Stimulated activated CD8-positive, alpha-beta memory T cell treated with anti-CD3 and anti-CD28 coated beads, Interleukin-7, amount 100 ng/mL, for 48 hours (primary cell): ENCODE measurements around the gene APOH.
A peak's percentile ranks its signal among the peaks of the same experiment; 100 is the strongest.

Experiments used
- DNase-seq, 2 donors: peaks; one replicate each; pipeline ENCODE4 v3.0.0-alpha.2; 2020; ENCODE audit warnings: low read depth in 1 of 2; ENCODE audit errors: extremely low read depth in 1 of 2

Gene APOH

DNA sequence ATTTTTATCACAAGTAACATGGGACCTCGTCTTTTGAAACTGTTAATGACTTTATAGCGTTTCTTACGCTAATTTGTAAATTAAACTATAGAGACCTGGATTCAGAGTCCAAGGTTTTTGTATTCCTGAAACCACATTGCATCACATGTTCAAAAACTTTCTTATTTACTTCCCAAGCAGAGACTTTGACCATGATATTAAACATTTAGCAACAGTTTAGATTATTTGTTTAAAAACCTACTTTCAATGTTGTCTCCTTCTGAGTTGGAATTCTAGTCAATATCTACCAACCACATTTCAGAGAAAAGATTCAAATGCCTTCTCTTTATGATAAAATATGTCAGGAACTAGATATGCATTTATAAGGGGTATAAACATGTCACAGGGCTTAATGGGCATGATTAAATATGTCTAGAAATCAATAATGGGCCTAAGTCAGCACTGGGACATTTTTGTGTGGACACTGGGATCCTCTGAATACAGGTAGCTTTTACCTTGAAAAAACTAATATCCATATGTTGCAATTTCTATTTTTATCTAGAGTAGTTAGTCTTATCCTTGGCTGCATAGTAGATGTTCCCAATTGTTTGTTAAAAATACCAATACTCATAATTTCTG, 6.3 kb upstream of the APOH start:
- DNase-seq: no peak

DNA sequence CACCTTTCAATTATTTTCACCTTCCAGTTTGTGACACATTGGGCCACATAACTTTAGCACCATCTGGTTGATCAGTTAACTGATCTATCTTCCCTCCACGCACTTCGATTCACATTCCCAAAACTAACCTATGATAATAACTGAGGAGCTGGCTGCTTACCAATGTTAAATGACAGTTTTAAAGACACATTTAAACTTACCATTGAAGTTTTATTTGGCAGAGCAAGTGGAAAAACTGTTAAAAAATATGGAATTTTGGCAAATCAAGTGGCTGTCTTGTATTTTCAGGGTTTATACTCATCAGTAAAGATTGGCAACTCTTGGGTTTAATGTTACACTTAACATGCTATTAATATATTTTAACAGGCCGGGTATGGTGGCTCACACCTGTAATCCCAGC, 5.4 kb upstream of the APOH start:
- DNase-seq: no peak

DNA sequence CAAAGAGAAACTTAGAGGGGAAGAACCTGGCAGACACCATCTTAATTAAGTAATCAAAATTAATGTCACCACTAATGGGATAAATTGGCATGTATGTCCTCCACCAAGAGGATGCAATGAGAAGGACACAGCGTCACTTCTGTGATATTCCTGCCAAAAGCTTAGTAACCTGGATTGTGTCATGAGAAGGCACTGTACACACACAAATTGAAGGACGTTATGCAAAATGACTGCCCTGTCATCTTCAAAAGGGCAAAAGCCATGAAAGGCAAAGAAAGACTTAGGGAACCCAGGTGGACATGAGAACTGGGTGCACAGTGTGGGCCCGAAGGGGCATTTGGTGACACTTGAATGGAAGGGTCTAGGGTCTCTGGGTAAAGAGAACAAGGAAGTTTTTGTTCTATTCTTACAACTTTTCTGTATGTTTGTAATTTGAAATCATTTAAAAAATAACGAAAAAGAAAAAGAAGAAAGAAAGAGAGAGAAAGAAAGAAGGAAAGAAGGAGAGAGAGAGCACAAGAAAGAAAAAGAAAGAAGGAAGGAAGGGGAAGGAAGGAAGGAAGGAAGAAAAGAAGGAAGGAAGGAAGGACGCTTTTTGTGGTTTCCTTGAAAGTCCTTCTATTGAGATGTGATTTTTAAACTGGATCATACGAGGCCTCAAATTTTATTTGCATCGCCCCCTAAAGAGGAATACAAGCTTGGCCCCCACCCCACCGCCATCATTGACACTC, 4.0 kb upstream of the APOH start:
- no peak for DNase-seq

DNA sequence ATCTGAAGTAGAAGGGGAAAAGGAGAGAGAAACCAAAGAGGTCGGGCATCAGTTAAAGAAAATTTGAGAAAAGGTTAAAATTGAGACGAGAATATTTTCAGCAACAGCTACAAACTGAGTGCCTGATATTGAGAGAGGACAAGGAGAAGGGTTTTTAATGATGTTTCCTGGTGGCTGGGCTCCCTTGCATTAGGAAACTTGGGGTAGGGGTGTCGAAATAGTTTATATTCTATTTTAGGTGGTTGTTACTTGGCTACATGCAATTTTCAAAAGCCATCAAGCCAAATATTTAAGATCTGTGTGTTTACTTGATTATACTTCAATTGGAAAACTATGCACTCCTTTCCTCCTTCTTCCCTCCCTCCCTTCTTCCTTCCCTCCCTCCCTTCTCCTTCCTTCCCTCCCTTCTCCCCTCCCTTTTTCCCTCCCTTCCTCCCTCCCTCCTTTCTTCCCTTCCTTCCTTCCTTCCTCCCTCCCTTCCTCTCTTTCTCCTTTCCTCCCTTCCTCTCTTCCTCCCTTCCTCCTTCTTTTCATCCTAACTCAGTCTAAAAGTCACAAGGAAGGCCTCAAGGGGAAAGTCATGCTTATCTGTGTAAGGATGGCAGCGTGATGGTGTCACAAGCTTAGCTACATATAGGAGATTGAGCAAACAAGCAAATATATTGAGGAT, 1.8 kb upstream of the APOH start:
- DNase-seq: no peak

DNA sequence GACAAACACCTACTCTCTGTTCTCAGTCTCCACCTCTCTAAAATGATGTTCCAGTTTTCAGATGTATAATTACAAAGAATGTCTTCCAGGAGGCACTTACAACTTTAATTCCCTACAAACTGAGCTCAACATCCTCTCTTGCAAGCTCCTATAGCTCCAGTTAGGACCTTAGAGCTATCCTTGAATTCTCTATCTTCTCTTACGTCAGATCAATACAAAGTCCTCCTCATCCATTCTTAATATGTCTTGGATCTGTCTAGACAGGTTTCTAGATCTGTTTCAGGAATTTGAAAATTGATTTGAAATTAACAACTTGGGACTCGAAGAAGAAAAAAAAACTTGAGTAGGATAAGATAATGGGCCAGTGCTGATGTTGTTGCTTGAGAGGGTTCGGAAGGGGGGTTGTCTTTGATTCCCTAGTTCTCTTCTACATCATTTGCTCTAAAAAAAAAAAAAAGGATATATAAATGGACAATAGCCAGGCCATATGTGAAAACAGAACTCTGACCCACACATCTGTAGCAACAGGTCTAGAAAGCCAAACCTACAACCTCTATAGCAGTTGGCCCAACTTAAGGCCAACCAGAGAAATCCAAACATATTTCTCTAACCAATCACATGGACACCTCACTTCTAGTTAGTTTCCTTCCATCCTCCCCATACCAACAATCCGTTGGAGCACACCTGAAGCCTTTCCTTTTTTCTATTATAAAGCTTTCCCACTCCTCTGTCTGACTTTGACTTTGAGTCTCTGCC, 746 bp upstream of the APOH start:
- no peak for DNase-seq

DNA sequence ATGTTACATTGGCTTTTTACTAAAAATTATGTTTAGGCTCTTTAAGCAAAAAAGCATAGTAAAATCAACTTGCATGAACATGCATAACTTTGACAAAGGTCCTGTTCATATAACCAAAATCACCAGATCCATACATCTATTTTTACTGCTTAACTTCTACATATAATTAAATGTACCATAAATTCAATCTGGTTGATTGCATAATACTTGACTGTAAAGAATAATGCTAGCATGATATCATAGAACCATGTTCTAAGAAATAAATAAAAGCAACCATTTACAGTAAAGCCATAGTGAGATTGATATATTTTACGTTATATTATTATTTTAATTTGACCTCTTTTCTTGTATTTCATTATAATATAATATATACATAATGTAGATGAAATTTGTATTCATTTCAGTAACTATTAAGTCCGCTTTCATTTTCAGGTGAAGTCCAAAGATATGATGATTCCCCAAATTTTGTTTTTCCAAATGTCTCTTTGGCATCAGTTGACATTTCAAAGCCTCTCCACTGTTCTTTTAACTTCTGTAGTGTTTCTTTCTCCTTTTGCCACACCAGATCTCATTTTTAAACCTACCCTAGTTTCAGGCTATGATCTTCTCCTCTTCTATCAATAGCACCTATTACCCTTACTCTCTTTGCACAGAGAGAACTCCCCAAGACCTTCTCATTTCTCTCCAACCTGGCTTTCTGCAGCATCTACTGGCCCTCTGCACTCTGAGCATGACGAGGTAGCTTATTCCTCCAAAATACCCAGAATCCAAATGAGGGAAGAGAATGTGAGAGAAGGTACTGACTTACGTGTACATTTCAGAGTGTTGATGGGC, 1.8 kb downstream of the APOH start:
- no peak for DNase-seq

DNA sequence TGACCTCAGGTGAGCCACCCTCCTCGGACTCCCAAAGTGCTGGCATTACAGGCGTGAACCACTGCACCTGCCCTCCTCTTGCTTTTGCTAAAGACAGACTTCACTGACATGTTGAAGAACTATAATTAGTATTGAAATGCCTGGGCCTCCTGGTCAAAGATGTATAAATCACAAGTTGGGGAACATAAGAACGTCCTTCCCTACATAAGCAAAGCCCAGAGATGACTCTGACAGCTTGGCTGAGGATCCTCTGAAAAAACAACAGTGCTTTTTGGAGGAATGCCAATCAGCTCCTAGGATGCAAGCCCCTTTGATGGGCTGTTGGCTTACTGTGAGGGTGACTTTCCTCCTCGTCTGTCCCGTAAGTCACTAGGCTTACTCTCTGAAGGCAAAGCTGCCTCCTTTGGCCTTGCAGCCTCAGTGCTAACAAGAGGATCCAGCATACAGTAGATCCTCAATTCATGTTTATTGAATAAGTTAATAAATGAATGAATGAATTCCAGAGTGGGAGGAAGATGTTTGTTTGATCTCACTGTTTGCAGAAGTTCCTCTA, 6.3 kb downstream of the APOH start:
- no peak for DNase-seq

DNA sequence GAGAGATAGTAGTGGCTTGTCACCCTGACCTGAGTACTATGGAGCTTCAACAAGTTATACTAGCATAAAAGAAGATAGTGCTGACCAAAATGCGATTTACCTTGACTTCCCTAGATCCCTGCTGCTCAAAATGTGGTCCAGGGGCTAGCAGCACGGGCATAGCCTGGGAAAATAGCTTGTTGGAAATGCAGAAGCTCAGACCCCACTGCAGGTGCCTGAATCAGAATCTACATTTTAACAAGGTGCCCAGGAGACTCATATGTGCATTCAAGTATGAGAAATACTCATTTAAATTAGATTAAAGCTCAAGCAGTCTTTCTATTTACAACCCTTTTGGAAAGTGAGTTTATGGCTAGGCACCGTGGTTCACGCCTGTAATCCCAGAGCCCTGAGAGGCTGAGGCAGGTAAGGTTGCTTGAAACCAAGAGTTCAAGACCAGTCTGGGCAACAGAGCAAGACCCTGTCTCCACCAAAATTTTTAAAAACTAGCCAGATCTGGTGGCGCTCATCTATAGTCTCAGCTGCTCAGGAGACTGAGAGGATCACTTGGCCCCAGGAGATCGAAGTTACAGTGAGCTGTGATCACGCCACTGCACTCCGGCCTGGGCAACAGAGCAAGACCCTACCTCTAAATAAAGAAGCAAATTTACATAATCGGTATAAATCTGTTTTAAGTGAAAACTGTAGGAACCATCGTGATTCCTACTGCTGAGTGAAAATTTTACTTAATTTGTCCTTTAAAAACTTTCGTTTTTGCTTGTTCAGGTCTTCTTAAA, 7.3 kb downstream of the APOH start:
- no peak for DNase-seq

DNA sequence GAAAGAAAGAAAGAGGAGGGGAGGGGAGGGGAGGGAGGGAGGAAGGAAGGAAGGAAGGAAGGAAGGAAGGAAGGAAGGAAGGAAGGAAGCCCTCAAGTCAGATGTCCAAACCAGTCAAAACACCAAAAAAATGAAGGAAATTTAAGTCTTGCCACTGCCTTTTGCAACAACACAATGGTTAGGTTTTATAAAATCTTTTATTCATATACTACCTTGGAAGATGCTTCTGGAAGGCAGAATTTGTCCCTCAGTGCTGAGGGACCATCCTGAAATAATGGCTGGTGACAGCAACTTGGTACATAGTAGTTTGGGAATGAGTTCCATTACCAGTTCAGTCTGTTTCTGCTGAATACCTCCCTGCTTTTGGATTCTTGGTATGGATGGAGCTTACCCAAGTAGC, 7.9 kb downstream of the APOH start:
- no peak for DNase-seq

DNA sequence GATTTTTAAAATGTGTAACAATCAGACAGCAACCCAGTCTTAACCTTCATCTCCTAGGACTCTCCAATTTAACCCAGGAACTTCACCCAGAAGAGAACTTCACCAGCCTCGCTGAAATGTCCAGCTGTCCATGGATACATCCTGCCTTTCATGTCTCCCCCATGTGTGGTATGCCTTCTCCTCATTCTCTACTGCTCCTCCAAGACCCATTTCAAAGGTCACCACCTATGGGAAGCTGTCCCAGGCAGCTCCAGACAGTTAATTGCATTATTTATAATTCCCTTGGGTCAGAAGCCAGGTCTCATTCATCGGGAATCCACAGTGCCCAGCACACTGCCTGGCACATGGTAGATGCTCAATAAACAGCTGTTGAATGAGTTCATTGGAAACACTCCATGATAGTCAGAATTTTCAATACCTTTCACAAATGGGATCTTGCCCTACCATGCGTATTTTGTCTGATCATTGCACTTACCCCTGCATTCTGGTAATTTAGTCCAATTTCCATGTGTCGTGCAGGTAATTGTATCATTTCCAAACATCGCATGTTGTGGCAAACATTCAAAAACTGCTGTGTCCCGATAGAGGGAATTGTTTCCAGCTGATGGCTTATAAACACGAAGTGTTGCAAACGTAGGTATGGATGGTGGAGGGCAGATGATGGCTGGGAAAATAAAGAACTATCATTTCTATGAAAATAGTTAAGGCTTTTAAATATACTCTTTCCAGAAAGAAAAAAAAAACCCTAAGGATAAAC, 9.0 kb downstream of the APOH start:
- DNase-seq: no peak

DNA sequence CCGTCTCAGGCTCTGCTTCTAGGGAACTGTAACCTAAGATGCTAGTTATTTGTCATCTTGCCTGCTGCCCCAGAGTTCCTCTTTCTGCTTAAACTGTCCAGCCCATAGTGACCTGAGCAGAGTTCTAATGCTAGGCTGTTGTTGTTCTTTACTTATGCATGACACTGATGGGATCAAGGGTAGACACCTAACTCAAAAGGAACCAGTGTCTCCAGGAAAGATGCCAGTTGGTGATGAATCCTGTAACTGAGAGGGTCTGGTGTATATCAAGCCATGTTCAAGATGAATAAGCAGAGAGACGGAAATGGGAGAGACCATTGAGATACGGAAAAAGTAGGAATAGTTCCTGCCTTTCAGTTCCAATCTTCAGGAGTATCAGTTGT, 13.7 kb downstream of the APOH start:
- no peak for DNase-seq

DNA sequence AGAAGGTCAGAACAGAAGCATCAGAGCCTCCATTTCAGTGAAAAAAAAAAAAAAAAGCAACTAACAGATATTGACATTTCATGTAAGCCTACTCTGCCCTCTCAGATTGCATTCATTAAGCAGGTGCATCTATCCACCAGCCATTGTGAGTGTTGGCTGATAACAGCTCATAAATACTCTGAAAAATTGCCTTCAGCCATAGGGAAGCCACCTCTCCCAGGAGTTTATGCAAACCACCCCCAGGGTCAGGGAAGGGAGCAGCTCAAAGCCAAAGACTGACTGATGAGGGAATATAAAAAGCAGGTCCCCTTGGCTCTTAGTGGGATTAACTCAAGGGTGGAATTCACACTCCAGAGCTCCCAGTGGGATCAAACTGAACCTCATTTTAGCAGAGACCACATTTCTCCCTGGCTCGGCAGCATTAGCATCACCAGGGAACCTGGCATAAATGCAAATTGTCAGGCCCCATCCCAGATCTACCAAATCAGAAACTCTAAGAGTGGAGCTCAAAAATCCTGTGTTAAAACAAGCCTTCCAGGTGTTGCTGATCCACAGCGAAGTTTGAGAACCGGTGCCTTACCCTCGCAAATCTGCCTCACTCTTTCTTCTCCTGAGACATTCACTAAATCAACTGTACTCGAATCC, 14.2 kb downstream of the APOH start:
- DNase-seq: no peak

DNA sequence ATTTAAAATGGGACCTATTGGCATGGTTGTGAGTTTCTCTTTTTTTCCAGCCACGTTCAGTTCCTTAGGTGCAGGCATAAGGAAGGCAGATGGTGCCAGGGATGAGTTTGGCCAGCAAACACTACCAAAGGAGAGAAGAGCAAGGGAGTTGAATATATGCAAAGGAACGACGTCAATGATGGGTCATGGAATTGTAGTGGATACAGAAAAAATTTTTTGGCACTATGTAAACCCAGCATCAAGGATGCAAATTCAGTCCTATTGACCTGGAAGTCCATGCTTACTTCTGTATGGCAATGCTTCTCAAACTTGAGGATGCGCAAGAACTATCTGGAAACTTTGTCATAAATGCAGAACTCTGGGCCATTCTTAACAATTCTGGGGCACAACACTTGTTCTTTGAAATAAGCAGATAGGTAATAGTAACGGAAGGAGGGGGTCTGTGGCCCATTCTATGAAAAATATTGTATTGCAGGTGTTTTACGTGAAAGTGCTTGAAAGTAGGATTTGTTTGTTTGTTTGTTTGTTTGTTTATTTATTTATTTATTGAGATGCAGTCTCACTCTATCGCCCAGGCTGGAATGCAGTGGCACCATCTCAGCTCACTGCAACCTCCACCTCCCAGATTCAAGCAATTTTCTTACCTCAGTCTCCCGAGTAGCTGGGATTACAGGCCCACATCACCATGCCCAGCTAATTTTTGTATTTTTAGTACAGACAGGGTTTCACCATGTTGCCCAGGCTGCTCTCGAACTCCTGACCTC, 18.0 kb downstream of the APOH start:
- DNase-seq: no peak

DNA sequence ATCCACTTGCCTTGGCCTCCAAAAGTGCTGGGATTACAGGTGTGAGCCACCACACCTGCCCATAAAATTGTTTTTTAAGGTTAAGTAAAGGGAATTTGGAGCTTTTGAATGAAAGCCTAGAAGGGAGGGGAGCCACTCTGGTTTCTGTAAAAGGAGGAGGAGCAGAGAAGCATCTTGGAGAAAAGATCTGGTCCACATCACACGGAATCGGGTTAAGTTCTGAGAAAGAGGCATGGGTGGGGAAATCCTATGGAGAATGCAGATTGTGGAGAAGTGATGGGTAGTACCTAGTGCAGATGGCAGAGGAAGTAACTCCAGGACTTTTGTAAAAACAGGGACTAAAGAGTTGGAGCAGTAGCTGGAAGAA, 19.0 kb downstream of the APOH start:
- DNase-seq: no peak

DNA sequence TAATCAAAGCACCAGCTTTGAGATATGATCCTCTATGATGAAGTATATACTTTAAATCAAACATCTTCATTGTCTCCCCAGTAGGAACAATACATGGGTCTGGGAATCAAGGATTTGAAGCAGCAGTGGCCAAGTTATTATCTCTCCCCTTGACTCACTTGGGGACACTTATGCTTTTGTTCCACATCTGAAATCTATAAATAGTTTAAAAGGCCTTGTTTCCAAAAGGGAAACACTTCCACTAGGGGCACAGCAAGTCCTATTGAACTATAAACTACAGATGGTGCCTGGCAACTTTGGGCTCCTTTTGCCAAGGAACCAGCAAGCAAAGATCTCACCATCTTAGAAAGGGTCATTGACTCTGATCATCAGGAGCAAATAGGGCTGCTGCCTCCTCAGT, 21.3 kb downstream of the APOH start:
- no peak for DNase-seq

DNA sequence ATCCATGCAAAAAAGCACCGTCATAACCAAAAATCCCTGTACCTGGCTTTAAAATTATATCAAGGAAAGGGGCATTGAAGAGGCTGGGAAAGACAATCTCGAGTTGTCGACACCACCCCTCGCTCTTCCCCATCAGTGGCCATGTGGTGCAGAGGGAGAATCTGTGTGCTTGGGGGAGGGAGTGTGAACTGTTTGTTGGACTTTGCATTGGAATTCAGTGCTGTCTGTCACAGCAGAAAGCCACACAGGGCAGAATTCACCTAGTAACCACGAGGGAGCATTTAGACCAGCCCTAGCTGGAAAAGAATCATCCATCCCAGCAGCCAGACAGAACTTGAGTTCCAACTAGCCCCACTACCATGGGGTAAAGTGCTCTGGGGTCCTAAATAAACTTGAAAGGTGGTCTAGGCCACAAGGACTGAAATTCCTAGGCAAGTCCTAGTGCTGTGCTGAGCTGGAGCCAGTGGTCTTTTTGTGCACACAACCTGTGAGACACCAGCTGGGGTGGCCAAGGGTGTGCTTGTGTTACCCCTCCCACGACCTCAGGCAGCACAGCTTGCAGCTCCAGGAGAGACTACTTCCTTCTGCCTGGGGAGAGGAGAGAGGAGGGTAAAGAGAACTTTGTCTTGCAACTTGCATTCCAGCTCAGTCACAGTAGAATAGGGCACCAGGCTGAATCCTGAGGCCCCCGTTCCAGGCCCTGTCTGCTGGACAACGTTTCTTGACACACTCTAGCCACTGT, 25.8 kb downstream of the APOH start:
- DNase-seq: no peak

DNA sequence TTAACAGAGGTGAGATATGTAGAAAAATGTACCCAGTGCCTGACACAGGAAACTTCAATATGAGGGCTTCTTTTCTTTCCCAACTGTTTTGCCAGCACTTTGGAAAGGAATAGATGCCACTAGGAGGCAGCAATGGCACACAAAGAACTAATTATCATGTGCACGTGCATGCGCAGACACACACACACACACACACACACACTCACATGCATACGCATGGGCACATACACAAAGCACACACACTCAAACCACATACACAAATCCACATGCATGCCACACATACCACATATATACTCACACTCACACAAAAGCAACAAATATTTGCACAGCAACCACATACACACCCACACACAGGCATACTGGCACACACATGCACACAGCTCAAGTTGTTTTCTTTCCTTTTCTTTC, 28.5 kb downstream of the APOH start:
- DNase-seq: peak in 1 of 2 donors; percentile 32
